ENCODE results near the gene SLC36A3.

- TF ChIP-seq CTCF (IDR thresholded peaks at IDR 0.05) (no peak), POLR2A (IDR thresholded peaks at IDR 0.05) (no peak)
Measured at GRCh38 chr5:151240924-151241635, 62.5 kb downstream of the SLC36A3 start.

All from testis (tissue), 2 donors.